GM20000 (cell line): ENCODE results near the gene ZBTB8A.

Experiments
- DNase-seq: peaks from one replicate; pipeline ENCODE4 v3.0.0; 2012; ENCODE audit warnings: low spot score
- TF ChIP-seq, protein P1 (sequence below): IDR thresholded peaks from 2 replicates; pipeline ENCODE4 v1.5.1; 2012; ENCODE audit warnings: mild to moderate bottlenecking, control low read depth; ENCODE audit errors: extremely low read depth, missing control alignments

The ZBTB8A gene

DNA sequence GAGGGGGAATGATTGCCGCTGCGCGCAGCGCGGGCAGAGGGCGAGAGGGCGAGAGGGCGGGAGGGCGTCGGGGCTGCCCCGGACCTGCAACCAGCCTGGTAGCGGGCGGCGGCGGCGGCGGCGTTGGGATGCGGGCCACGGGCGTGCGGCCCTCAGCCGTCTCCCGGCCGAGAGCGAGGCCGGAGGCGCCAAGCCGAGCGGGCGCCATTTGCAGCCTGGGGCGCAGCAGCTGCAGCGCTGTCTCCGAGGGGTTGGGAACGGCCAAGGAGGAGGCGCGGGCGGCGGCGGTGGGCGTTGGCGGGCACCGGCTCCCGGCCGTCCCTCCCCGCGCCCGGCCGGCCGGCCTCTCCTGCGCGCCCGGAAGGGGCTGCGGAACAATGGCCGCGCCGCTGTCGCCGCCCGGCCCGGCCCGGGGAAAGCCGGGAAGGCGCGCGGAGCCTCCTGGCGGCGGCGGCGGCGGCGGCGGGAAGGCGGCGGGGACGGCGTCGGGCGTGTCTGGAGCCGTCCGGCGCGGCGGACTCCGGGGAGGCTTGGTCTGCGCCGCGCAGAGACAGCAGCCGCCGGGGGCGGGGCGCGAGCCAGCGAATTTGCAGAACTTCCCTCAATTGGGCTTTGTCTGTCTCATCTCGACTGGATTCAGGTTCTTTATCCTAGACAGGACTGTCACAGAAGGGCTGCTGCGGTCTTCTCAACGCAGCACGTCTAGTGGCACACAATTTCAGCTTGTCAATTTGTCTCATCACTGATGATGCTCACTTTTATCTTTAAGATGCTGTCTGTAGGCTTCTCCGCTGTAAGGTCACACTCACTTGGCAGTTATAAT, 38.6 kb upstream of the ZBTB8A start:
- TF ChIP-seq, protein P1, sequence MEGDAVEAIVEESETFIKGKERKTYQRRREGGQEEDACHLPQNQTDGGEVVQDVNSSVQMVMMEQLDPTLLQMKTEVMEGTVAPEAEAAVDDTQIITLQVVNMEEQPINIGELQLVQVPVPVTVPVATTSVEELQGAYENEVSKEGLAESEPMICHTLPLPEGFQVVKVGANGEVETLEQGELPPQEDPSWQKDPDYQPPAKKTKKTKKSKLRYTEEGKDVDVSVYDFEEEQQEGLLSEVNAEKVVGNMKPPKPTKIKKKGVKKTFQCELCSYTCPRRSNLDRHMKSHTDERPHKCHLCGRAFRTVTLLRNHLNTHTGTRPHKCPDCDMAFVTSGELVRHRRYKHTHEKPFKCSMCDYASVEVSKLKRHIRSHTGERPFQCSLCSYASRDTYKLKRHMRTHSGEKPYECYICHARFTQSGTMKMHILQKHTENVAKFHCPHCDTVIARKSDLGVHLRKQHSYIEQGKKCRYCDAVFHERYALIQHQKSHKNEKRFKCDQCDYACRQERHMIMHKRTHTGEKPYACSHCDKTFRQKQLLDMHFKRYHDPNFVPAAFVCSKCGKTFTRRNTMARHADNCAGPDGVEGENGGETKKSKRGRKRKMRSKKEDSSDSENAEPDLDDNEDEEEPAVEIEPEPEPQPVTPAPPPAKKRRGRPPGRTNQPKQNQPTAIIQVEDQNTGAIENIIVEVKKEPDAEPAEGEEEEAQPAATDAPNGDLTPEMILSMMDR: no peak
- peak; percentile 85 for DNase-seq

DNA sequence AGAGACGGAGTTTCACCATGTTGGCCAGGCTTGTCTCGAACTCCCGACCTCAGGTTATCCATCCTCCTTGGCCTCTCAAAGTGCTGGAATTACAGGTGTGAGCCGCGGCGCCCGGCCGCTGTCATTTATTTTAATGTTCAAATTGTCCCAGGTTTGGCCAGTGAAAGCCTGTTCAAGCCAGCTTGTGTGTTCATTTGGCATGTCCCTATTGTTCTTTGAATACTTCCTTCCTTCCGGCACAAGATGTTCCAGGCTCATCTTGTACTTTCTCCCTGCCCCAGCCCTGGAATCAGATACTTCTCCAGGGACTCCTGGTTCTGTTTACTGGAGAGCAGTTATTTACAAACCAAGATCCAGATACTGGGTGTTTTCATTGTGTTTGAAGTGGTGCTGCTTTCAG, 37.4 kb upstream of the ZBTB8A start:
- peak; percentile 3 for DNase-seq
- TF ChIP-seq, protein P1: no peak

DNA sequence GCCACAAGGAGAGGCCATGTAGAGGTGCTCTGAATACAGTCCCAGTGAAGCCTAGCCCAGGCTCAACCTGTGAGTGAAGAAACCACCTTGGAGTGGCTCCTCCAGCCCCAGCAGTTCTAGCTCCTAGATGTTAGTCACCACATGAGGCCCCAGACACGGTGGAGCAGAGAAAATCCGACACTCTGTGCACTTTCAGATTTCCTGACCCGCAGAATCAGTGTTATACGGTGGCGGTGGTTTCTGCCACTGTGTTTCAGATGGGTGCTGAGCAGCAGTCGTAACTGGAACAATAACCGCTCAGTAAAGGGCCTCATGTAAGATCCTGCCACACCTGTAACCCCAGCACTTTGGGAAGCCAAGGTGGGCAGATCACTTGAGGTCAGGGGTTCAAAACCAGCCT, 36.1 kb upstream of the ZBTB8A start:
- DNase-seq: peak; percentile 4
- TF ChIP-seq, protein P1: no peak

DNA sequence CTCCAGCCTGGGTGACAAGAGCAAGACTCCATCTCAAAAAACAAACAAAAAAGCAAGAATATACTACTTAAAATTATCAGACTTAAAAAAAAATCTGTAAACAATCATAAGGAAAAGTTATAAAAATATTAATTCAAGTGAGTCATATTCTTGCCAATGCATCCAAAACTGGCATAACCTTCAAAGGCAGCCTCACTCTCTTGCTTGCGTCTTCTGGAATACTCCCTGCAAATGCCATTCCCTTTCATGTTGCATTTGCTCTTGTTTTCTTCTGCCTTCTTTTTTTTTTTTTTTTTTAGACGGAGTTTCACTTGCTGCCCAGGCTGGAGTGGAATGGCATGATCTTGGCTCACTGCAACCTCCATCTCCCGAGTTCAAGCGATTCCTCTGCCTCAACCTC, 32.2 kb upstream of the ZBTB8A start:
- TF ChIP-seq, protein P1: no peak
- DNase-seq: no peak

DNA sequence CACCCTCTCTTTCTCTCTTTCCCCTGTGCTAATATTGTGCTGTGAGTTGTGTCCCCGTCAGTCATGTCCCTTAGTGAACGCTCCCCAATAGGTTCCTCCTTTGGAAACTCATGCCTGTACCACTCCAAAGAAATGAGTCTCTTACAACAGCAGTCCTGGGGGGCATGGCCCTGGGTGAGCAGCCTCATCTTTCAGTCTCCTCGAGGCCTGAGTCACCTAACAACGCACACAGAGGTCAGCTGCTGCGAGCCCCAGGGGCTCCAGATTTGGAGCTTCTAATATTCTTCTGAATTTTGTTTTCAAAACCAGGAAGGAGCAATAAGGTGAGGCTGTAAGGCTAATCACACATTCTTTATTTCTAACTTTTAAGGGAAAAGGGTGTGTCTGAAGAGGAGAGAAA, 30.5 kb upstream of the ZBTB8A start:
- TF ChIP-seq, protein P1: no peak
- DNase-seq: no peak

DNA sequence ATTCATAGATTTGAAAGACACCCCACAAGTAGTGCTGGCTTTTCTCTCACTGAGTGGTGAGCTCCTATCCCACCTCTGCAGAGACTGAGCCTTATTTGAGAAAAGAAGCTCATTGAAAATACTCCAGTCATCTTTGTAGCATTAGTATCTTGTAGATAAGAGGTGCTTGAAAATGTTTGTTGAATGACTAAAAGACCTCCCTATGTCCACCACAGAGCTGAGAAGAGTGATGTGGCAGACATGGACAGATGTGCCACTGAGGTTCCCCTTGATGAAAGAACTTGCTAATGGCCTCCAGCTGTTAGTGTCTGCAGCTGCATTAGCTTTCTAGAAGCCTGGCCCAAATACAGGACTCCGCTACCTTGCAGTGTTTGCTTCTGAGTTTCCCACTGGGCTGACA, 29.3 kb upstream of the ZBTB8A start:
- TF ChIP-seq, protein P1: no peak
- no peak for DNase-seq

DNA sequence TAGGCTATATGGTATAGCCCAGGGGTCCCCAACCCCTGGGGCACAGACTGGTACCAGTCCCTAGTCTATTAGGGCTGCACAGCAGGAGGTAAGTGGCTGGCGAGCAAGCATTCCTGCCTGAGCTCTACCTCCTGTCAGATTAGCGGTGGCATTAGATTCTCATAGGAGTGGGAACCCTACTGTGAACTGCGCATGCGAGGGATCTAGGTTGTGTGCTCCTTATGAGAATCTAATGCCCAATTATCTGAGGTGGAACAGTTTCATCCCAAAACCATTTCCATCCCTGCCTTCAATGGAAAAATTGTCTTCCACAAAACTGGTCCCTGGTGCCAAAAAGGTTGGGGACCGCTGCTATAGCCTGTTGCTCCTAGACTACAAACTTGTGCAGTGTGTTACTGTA, 22.8 kb upstream of the ZBTB8A start:
- TF ChIP-seq, protein P1: no peak

More for the DNA sequence above, 22.8 kb upstream of the ZBTB8A start:
- DNase-seq: no peak
